ENCODE data around the gene EML6.
"Not testable (repeated sequence)": the region's sequence is repeated elsewhere in the genome, so short reads cannot be mapped to it uniquely, and the experiment has no call there.

EML6 gene

DNA sequence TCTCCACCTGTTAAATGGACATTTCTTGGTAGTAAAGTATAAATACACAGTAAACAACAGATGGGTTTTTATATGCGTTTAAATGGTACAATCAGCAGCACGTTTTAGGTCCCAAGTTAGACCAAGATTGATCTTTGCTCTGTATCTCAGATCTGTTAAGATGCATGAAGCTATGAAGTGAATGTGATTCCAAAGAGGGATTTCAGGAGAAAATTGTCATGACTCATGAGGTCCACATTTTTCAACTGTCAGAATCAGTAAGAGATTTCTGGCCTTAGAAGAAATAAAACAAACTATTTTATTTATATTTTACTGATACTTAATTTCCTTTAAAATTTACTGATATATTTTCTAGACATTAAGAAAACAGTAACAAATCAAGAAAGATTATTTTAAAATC is 142.7 kb downstream of the EML6 start:
- TF ChIP-seq, protein P1, sequence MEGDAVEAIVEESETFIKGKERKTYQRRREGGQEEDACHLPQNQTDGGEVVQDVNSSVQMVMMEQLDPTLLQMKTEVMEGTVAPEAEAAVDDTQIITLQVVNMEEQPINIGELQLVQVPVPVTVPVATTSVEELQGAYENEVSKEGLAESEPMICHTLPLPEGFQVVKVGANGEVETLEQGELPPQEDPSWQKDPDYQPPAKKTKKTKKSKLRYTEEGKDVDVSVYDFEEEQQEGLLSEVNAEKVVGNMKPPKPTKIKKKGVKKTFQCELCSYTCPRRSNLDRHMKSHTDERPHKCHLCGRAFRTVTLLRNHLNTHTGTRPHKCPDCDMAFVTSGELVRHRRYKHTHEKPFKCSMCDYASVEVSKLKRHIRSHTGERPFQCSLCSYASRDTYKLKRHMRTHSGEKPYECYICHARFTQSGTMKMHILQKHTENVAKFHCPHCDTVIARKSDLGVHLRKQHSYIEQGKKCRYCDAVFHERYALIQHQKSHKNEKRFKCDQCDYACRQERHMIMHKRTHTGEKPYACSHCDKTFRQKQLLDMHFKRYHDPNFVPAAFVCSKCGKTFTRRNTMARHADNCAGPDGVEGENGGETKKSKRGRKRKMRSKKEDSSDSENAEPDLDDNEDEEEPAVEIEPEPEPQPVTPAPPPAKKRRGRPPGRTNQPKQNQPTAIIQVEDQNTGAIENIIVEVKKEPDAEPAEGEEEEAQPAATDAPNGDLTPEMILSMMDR (IDR thresholded peaks at IDR 0.05; ENCODE audit: insufficient read depth, low read depth, low read length, missing control alignments) = no peak
- H3K4me3 ChIP-seq (ENCODE audit: low read depth, low read length) = no peak overlapping the region
- DNase-seq (ENCODE audit: low read depth) = no peak

GRCh38 chr2:54866868-54867267 is 143.4 kb downstream of the EML6 start:
- DNase-seq (ENCODE audit: low read depth) = peak; percentile 56
- TF ChIP-seq, protein P1 (IDR thresholded peaks at IDR 0.05; ENCODE audit: insufficient read depth, low read depth, low read length, missing control alignments) = no peak
- no peak overlapping the region; the same call in 1 of the 2 replicates for H3K4me3 ChIP-seq (ENCODE audit: low read depth, low read length)

DNA sequence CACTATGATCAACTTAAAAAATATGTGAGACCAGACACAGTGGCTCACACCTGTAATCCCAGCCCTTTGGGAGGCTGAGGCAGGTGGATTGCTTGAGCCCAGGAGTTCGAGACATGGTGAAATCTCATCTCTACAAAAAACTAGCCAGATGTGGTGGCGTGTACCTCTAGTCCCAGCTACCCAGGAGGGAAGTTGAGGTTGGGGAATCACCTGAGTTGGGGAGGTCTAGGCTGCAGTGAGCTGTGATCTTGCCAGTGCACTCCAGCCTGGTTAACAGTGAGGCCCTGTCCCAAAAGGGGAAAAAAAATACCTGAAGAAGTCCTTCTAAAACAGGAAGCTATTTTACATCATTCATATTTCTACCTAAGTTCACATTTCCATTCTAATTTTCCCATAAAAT is 144.0 kb downstream of the EML6 start:
- peak; percentile 42 for DNase-seq (ENCODE audit: low read depth)
- TF ChIP-seq, protein P1 (IDR thresholded peaks at IDR 0.05; ENCODE audit: insufficient read depth, low read depth, low read length, missing control alignments) = no peak
- H3K4me3 ChIP-seq (ENCODE audit: low read depth, low read length) = no peak overlapping the region

- TF ChIP-seq, protein P1 (IDR thresholded peaks at IDR 0.05; ENCODE audit: insufficient read depth, low read depth, low read length, missing control alignments) = no peak
- no peak for DNase-seq (ENCODE audit: low read depth)
These were observed 148.1 kb downstream of the EML6 start for GRCh38 chr2:54871457-54872107.

GRCh38 chr2:54872780-54873179 is 149.3 kb downstream of the EML6 start:
- no peak overlapping the region for H3K4me3 ChIP-seq (ENCODE audit: low read depth, low read length)
- no peak for DNase-seq (ENCODE audit: low read depth)
- TF ChIP-seq, protein P1 (IDR thresholded peaks at IDR 0.05; ENCODE audit: insufficient read depth, low read depth, low read length, missing control alignments) = no peak

More at GRCh38 chr2:54871457-54872107, 148.1 kb downstream of the EML6 start:
- no peak overlapping the region for H3K4me3 ChIP-seq (ENCODE audit: low read depth, low read length)

DNA sequence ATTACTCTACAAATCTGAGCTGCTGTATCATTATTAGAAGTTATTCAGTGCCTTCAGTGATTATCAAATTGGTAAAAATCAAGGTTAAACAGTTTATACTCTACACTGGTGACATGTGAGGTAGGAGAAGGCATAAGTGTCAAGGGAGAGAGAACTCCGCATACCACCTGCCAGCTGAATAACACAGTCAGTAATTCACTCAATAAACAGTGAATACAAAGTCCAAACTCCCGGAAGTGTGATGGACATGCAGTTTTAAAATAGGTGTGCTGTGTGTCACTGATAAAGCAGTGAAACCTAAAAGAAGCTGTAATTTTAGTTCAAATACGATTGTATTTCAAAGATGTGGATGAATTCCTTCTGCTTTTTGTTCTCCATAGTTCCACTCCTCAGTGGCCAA is 149.8 kb downstream of the EML6 start:
- not testable (repeated sequence) for DNase-seq (ENCODE audit: low read depth); H3K4me3 ChIP-seq (ENCODE audit: low read depth, low read length)

DNA sequence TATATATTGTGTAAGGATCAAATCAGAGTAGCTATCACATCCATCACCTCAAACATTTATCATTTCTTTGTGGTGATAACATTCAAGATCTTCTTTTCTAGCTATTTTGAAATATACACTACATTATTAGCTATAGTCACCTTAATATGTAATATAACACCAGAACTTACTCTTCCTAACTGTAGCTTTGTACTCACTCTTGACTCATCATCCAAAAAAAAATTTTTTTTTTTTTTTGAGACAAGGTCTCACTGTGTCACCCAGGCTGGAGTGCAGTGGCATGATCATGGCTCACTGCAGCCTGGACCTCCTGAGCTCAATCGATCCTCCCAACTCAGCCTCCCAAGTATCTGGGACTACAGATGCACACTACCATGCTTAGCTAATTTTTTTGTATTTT is 153.3 kb downstream of the EML6 start:
- TF ChIP-seq, protein P1 (IDR thresholded peaks at IDR 0.05; ENCODE audit: insufficient read depth, low read depth, low read length, missing control alignments) = no peak
- no peak for DNase-seq (ENCODE audit: low read depth)
- H3K4me3 ChIP-seq (ENCODE audit: low read depth, low read length) = no peak overlapping the region

All from GM12865 (cell line).